ENCODE results near the gene CASTOR1.
A peak's percentile ranks its signal among the peaks of the same experiment; 100 is the strongest.
"Not testable (repeated sequence)": the region's sequence is repeated elsewhere in the genome, so short reads cannot be mapped to it uniquely, and the experiment has no call there.

CASTOR1 gene

DNA sequence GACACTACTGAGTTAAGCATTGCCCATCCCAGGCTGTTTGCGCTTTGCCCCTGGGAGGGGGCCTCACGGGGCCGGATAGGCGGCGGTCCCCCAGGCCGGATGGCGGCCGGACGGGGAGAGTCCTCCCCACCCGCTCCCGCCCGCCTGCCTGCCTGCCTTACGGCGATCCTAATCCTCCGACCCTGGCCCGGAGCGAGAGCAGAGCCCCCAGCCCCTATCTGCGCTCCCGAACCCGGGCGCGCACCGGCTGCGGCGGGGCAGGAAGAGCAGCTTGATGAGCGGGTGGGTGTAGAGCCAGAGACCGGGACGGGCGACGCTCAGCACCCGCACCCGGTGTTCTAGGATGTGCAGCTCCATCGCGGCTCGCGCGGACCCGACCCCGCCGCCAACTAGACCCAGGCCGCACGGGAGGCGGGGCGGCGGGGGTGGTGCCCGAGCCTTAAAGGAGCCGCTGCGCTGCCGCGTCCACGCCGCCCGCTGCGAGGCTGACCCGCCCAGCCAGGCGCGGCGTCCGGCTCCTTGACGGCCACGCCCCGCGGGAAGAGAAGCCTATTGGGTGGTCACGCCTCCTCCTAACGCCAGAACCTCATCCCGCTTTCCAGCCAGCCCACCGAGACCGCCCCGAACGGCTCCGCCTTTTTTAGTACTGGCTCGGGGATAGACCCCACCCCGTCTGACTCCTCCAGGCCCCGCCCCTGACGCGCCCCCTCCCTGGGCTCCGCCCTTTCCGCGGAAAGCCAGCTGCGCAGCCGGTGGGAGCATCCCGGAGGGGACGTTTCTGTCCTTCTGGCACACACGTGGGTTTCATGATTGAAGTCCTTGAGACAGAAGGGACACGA lies at the start of gene CASTOR1:
CASTOR1 (minus strand) TSS at position 365 of the 839 bp plus-strand sequence; CDS start at position 357, 8 bp downstream.
- H3K4me3 ChIP-seq (replicated peaks in 1 of 2; ENCODE audit: low read depth in 2 of 2, low read length in 2 of 2), result peak within 1 kb of the TSS; percentile 68 to 91
- peak; percentile 98 to 99 for DNase-seq (ENCODE audit: low read depth in 2 of 2)
- TF ChIP-seq, protein P1, sequence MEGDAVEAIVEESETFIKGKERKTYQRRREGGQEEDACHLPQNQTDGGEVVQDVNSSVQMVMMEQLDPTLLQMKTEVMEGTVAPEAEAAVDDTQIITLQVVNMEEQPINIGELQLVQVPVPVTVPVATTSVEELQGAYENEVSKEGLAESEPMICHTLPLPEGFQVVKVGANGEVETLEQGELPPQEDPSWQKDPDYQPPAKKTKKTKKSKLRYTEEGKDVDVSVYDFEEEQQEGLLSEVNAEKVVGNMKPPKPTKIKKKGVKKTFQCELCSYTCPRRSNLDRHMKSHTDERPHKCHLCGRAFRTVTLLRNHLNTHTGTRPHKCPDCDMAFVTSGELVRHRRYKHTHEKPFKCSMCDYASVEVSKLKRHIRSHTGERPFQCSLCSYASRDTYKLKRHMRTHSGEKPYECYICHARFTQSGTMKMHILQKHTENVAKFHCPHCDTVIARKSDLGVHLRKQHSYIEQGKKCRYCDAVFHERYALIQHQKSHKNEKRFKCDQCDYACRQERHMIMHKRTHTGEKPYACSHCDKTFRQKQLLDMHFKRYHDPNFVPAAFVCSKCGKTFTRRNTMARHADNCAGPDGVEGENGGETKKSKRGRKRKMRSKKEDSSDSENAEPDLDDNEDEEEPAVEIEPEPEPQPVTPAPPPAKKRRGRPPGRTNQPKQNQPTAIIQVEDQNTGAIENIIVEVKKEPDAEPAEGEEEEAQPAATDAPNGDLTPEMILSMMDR (IDR thresholded peaks at IDR 0.05; ENCODE audit: low read depth, low read length), result no peak

DNA sequence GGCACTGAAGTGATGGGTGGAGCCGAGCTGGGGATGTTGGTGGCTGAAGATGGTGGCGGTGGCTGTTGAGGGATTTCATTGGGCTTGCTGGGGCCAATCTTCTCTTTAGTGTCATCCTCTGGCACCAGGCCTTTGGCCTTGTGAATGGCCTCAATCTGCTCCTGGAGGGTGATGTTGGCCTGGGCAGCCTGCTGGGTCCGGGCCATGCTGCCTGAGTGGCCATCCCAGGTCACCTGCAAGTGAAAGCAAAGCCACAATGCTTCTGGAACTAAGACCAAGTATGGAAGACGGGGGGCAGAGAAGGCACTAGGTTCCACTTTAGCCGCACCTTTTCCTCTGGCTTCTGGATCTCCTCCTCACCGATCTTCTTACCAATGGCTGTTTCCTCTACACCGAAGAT lies 49.5 kb upstream of the CASTOR1 start:
- TF ChIP-seq, protein P1 (IDR thresholded peaks at IDR 0.05; ENCODE audit: low read depth, low read length), result no peak
- no peak overlapping the region for H3K4me3 ChIP-seq (replicated peaks in 1 of 2; ENCODE audit: low read depth in 2 of 2, low read length in 2 of 2)
- DNase-seq (ENCODE audit: low read depth in 2 of 2), result no peak

DNA sequence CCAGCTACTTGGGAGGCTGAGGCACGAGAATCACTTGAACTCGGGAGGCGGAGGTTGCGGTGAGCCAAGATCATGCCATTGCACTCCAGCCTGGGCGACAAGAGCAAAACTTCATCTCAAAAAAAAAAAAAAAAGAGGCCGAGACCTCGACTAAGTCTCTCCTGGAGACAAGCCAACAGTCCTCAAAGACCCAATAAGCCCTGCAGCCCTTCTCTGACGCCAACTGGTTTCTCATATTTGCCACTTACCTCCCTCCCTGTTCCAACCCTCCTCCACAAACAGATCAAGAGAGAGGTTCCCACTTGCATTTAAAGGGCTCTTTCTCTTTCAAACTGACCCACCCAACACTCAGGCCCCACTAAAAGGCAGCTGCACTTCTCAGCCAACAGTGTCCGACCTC lies 49.0 kb upstream of the CASTOR1 start:
- H3K4me3 ChIP-seq (replicated peaks in 1 of 2; ENCODE audit: low read depth in 2 of 2, low read length in 2 of 2); DNase-seq (ENCODE audit: low read depth in 2 of 2): not testable (repeated sequence)

DNA sequence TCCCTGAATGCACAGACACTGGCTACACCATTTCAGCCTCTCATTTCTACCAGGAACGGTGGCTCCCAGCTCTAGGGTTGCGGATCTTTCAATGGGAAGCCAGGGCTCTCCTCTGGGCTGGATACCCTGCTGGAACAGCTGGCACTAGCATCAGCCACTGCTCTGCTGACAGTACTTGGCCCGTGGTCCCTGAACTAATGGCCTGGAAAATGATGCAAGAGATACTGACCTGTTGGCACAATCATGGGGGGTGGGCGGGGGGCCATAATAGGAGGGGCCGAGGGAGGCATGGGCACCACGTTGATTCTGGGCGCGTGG lies 48.1 kb upstream of the CASTOR1 start:
- TF ChIP-seq, protein P1 (IDR thresholded peaks at IDR 0.05; ENCODE audit: low read depth, low read length), result no peak
- no peak for DNase-seq (ENCODE audit: low read depth in 2 of 2)
- no peak overlapping the region for H3K4me3 ChIP-seq (replicated peaks in 1 of 2; ENCODE audit: low read depth in 2 of 2, low read length in 2 of 2)

DNA sequence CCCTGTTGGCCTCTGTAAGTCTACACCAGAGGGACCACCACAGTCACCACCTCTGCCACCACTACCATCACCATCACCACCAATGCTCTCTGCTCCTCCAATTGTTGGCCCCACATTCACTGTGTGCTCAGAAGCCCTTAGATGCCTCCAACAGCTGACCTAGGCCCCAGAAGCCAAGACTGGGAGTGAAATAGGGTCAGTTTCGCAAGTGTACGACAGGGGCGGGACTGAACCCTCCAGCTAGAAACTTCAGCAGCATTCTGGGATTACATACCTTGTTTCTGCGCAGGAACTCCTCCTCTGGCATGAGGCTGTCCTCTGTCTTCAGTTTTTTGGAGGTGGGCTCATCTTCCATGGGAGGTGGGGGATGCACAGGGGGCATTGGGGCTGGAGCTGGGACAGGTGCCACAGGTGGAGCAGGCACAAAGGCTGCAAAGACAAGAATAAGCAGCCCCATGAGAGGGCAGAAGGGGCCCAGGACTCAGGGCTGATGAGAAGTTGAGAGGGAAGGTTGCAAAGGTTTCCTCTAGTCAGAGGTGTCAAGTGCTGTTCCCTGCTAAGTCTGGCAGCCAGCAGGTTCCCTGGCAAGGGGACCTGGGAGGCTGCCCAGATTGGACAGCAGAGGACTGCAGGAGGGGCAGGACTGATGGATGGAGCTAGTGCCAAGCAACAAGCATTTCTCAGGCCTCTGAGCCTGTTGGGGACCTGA lies 47.6 kb upstream of the CASTOR1 start:
- no peak for DNase-seq (ENCODE audit: low read depth in 2 of 2)
- TF ChIP-seq, protein P1 (IDR thresholded peaks at IDR 0.05; ENCODE audit: low read depth, low read length), result no peak
- no peak overlapping the region for H3K4me3 ChIP-seq (replicated peaks in 1 of 2; ENCODE audit: low read depth in 2 of 2, low read length in 2 of 2)

DNA sequence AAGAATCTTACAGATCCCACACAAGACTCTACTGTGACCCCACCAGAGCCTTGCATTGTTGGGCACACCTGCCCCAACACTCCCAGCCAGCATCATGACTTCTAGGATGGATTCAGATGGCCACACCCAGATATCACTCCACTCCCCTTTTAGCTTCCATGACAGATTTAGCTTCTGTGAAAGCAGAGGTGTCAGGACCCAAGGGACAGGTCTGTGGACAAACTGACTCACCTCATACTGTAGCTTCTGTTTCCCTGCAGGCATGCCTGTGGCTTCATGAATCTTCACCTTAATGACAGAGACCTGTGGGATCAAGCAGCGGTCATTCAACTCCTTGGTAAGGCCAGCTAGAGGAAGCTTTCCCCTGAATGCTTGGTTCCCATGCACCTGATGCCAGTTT lies 45.9 kb upstream of the CASTOR1 start:
- no peak for DNase-seq (ENCODE audit: low read depth in 2 of 2)
- H3K4me3 ChIP-seq (replicated peaks in 1 of 2; ENCODE audit: low read depth in 2 of 2, low read length in 2 of 2), result no peak overlapping the region
- TF ChIP-seq, protein P1 (IDR thresholded peaks at IDR 0.05; ENCODE audit: low read depth, low read length), result no peak

DNA sequence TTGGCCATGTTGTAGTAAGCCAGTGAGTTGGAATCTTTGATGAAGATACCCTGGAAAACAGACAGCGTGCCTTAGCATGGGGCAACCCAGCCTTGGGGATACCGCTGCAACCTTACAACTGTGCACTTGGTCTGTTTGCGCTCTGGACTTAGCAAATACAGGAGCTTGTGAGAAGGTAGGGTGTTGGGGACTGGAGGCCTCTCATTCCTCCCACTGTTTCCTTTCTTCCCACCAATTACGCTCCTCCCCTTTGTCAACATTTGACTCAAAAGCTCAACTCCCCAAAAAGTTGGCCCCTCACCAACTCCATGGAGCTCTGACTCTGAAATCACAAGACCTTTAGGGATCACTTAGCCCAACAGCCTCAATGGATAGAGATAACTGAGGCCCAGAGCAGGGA lies 45.3 kb upstream of the CASTOR1 start:
- TF ChIP-seq, protein P1 (IDR thresholded peaks at IDR 0.05; ENCODE audit: low read depth, low read length), result no peak
- peak in 1 of 2 donors; percentile 32 for DNase-seq (ENCODE audit: low read depth in 2 of 2)

More for the DNA sequence above, 45.3 kb upstream of the CASTOR1 start:
- no peak overlapping the region for H3K4me3 ChIP-seq (replicated peaks in 1 of 2; ENCODE audit: low read depth in 2 of 2, low read length in 2 of 2)

Data from cardiac fibroblast (primary cell).